Vein endothelial cell (primary cell): ENCODE data around the gene GPAT3. TPM values are rescaled to one million over a fixed set of nuclear protein-coding genes. Genes with fewer than 3 reads are reported as not detected.

Experiments used
- small RNA-seq: library from RNA; depleted of rRNA; stranded (forward); fragments of <200 nt; gene quantifications from one replicate; pipeline ENCODE3, GENCODE V24; 2012
- total RNA-seq: library from RNA; depleted of rRNA; stranded (reverse); fragments of >200 nt; gene quantifications from 2 replicates; pipeline ENCODE4 v1.2.3, GENCODE V29; 2012

Gene GPAT3
- total RNA-seq, result 2.6 and 6.7 TPM in 2 replicates

GRCh38 chr4:83535520-83536361 lies at the start of gene GPAT3:
Gene GPAT3, plus strand, starts transcription at chr4:83536108. Its CDS starts 515 bp downstream, at chr4:83536623.

Small RNA genes within 50 kb of the gene (small RNA-seq; reads per million reads assigned to genes)
- not detected for gene RF00019

Other genes starting within 250 kb of the GPAT3 start
- 3.3 and 6.7 TPM in 2 replicates for gene HPSE, start 201.3 kb upstream of the GPAT3 start, total RNA-seq
- gene HELQ, start 80.3 kb upstream of the GPAT3 start, total RNA-seq, result 13.7 and 15.0 TPM in 2 replicates
- gene MRPS18C, start 80.0 kb upstream of the GPAT3 start, total RNA-seq, result 13.7 and 21.8 TPM in 2 replicates
- gene ABRAXAS1, start 51.0 kb upstream of the GPAT3 start, total RNA-seq, result 12.0 and 13.7 TPM in 2 replicates